AML-193 (cell line): Measurements from ENCODE around the gene AP2A2.
"Not testable (repeated sequence)": the region's sequence is repeated elsewhere in the genome, so short reads cannot be mapped to it uniquely, and the experiment has no call there.

Experiments used
- DNase-seq, 2 experiments: peaks; one replicate each; lab custom pipeline; 2025; lab: John Stamatoyannopoulos, UW

The AP2A2 gene

DNA sequence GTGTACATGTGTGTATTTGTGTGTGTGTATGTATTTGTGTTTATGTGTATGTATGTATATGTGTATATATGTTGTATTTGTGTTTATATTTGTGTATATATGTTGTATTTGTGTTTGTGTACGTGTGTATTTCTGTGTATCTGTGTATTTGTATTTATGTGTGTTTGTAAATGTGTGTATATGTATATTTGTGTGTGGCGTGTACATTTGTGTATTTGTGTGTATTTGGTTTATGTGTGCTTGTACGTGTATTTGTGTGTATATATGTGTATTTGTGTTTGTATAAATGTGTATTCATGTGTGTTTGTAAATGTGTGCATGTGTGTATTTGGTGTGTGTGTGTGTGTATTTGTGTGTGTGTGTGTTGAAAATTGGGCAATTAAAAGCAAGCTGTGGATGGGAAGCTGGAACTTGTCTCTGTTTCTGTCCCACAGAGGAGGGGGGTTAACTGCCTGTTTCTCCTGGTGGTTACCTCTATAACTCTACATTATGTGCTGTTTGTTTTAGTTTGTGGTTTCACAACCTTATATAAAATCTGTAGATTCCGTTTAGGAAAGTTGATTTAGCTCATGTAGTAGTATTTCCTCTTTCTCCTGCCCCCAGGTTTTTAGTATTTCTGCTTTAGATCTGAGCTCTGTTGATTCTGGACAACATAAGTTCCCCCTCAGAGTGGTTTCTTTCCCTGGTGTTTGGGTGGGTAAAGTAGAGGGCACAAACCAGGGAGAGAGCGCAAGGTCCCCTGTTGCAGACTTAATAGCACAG lies 28.9 kb downstream of the AP2A2 start:
- DNase-seq: no peak

DNA sequence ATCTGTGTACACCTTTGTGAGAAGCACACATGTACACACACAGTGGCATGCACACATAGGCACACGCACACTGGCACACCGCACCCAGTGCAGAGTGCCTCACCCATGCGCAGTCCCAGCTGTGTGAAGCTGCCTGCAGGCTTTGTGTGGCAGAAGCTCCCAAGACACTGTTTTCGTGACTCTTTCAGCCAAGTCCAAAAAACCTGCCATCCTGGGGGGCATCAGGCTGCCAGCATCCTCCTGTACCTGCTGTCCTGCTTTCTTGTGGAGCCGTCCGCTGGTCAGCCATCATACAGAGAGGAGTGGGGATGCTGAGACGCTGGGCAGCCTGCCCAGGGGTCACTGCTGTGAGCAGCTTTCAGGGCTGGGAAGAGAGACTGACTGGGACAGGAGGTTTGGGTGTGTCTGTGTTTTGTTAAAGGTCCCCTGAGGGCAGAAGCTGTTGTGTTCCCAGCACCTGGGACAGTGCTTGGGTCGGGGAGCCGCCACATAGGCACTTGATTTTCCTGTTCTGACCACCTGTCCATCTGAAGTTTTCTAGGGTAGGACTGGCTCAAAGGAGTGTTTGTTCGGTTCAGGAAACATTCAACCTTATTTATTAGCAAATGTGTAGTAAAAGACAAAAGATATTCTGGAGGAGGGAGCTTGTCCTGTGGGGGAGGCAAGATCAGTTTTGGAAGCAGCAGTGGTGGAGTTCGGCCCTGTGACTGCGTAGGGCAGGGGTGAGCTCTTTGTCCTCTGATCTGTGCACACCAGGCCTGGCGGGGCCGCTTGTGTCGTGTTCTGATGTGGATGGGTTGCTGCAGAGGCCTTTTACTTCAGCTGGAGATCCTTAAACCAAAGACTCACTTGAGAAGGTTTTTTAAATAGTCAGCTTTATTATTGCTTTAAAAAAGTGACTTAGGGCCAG lies 29.7 kb downstream of the AP2A2 start:
- no peak for DNase-seq

DNA sequence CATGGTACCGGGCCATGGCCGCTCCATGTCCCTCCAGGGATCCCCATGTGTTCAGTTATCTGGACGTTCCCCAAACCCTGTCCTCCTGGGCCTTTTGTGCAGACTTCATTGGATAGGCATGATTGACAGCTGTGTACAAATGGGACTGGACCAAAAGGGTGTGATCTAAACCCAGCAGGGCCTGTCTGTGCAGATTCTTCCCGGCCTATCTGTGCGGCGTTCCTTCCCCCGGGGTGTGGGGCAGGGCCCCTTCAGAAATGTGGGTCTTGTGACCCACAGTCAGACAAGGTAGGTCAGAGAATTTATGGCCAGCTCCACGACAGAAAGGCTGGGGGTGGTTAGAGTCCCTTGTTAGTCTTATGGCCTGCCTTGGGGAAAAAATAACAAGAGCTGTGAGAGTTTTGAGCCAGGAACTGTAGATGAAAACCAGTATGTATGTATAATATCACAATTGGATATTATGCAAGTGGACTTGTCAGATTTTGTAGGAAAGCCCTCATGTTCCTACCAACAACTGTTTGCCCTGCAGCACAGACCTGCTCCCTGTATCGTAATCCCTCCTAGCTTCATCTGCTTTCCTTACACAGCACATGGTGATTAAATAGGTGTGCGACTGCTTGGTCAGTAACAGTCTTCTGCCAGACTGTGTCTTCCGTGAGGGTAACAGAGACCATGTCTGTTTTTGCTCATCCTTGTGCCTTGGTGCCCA lies 31.7 kb downstream of the AP2A2 start:
- DNase-seq: no peak

DNA sequence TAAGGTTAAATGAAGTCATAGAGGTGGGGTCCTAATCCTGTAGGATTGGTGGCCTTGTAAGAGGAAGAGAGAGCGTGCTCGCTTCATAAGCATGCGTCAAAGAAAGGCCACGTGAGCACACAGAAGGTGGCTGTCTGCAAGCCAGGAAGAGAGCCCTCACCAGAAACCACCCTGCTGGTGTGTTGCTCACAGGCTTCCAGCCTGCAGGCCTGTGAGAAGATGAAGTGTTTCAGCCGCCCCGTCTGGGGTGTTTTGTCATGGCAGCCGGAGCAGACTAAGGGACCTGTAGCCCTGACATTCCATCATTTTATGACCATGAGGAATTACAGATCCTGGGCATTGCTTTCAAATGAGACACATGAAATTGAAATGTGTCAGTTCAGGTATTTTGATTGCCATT lies 32.4 kb downstream of the AP2A2 start:
- no peak for DNase-seq

DNA sequence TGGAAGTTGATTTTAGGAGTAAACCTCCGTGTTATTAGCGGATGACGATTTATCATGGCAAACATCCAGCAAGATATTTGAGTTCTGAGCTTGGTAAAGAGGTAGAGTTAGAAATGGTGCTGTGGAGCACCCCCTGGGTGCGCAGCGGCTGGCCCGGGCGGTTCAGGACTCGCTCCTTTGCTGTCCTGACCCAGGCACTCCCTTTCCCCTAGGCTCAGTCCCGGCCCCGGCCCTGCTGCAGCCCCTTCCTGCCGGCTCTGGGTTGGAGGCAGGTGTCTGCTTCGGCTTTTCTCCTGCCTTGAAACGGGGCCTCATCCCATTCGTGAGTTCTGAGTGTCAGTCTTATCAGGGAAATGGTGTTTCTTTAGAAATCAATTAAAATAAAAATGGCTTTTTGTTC lies 33.4 kb downstream of the AP2A2 start:
- DNase-seq: no peak

DNA sequence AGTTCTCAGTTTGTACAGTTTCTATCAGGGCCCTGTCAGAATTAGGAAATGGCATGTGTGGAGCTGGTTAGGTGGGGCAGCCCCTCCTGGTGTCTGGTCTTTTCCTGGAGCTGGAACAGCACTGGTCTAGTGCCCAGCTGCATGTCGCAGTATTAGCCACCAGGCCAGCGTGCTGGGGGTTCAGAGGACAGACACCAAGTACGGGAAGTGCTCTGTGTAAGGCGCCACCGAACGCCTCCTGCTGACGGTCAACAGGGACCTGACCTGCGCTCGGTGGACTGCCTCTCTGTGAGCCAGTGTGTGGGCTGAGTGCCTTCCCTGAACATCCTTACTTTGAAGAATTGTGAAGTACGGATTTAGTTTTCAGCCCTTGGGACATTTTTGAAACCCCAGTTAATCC lies 33.9 kb downstream of the AP2A2 start:
- no peak for DNase-seq

DNA sequence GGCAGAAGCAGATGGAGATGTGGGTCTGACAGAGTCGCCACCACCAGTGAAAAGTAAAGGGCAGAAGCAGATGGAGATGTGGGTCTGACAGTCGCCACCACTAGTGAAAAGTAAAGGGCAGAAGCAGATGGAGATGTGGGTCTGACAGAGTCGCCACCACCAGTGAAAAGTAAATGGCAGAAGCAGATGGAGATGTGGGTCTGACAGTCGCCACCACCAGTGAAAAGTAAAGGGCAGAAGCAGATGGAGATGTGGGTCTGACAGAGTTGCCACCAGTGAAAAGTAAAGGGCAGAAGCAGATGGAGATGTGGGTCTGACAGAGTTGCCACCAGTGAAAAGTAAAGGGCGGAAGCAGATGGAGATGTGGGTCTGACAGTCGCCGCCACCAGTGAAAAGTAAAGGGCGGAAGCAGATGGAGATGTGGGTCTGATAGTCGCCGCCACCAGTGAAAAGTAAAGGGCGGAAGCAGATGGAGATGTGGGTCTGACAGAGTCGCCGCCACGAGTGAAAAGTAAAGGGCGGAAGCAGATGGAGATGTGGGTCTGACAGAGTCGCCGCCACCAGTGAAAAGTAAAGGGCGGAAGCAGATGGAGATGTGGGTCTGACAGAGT lies 35.7 kb downstream of the AP2A2 start:
- DNase-seq: not testable (repeated sequence)

DNA sequence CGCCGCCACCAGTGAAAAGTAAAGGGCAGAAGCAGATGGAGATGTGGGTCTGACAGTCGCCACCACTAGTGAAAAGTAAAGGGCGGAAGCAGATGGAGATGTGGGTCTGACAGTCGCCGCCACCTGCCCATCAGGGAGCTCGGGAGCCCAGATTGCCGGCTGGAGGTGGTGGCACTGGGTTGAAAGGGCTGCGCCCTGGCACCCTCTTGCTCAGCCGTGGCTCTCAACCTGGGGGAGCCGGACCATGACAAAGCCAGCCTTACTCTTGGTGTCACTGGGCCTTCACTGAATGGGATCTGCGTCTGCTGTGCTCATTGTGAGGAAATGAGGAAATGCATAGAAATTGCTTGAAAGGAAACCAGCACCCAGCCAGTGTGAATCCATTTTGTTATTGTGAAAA lies 36.3 kb downstream of the AP2A2 start:
- no peak for DNase-seq

DNA sequence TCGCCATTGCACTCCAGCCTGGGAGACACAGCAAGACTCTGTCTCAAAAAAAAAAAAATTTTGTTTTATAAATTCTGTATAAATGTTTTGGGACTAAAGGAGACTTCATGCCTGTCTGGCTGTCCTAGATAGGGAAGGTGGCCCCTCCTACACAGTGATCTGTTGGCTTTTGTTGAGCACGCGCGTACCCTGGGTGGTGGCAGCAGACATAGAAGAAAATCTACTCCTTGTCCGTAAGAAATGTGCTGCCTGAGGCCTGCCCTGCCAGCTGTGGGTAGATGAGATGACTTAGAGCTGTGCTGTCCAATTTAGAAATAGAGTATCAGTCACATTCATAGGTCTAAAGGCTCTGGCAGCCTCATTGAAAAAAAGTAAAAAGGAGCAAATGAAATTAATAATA lies 37.0 kb downstream of the AP2A2 start:
- no peak for DNase-seq

DNA sequence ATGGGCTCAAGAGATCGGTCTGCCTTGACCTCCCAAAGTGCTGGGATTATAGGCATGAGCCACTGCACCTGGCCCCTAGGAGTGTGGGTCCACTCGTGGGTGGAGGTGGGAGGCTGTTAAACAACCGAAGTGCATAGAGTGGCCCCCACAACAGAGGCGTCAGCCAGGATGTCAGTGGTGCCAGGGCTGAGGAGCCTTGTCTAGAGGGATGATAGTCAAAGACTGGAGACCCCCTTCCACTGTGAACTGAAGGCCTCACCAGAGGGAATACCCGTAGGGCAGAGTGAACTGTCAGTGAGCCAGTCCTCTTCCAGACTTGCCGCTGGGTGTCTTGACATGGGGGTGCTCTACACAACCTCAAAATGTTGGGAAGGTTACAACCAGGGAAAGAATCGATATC lies 38.2 kb downstream of the AP2A2 start:
- DNase-seq: no peak

DNA sequence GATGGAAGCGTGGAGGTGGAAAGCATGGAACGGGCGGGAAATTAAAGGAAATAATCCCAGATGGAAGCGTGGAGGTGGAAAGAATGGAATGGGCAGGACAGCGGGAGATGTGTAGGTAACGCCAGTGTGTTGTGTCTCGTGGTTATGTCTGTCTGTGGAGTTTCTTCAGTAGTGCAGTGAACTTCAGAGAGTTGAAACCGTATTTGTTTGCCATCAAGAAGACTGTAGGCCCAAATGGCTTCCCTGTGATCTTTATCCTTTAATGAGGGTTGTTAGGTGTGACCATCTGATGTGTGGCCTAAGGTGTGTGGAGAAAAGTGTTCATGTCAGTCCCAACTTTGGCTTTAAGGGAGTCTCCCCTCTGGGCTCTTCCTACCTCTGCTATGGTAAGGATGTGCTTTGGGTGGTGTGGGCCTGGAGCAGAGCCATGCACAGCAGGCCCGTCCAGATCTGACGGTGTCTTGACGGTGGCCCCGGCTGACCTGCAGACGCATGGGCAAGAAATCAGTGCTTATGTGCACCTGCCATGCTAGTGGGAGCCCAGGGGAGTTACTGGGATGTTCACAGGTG lies 39.6 kb downstream of the AP2A2 start:
- DNase-seq: no peak

DNA sequence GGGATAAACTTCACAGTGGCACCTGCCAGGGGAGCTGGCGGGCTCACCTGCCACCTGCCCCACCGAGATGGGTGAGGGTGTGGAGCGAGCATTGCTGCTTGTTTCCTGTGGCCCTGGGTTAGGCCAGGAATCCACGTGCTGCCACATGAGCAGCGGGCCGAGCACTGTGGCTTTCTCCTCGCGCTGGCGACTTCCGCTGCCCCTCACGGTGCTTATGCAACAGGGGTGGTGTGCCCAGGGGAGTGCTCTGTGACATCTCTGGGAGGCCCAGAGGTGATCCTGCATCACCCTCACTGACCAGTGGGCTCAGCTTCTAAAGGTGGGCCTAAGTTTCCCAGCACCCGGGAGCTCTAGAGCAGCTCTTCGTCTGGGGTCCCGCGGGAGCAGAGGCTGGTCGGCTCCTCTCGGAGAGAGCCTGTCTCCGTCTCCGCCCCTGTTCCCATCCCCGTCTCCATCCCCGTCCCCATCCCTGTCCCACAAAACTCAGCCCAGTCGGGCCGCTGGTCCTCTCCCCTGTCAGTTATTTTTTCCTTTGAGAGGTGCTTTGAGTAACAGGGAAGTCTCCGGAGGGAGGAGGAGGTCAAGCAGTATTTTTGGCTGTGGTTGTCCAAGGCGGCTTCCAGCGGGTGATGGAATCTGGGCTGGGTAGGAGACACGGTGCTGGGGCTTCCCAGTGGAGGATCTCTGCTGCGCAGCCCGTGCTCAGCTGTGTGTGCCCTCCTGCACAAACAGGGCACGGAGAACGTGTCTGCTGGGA lies 42.5 kb downstream of the AP2A2 start:
- DNase-seq: no peak

DNA sequence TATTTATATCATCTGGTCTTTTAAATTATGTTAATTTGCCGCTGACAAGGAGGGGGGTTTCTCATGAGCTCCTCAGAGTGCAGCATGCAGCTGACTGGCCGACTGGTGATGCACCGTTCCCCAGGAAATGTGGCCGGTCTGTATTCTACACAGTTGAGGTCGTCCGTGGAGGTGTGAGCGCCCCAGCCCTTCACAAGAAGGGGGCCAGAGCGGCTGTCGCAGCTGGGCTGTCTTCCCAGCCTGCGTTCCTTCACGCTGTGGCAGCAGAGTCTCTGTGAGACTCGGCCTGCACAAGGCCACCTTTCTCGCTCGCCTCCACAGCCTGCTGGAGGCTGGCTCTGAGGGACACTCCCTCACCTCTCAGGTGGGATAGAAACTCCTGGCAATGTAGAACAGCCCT lies 43.2 kb downstream of the AP2A2 start:
- no peak for DNase-seq

DNA sequence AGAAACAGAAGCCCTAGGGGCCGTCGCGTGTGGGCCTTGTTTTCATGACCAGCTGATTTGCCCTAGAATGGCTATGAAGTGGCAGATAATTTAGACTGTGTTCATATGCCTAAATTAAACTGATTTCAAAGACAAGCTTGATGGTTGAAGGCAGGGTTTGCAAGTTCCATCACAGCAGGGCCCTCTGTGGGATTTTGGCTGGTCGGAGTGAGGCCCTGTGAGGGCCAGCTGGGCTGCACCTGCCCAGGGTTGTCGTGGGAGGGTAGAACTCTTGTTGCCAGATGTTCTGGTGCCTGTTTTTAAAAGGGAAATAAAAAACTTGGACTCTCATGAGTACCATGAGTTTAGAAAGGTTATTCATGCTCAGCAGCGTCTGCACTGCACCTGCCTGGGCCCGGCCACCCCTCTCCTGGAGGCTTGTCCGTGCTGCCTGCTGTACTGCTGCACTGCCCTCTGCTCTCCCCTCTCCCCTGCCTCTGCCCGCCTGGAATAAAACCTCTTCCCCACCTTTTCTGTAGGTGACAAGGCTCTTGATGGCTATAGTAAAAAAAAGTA lies 44.1 kb downstream of the AP2A2 start:
- DNase-seq: no peak

DNA sequence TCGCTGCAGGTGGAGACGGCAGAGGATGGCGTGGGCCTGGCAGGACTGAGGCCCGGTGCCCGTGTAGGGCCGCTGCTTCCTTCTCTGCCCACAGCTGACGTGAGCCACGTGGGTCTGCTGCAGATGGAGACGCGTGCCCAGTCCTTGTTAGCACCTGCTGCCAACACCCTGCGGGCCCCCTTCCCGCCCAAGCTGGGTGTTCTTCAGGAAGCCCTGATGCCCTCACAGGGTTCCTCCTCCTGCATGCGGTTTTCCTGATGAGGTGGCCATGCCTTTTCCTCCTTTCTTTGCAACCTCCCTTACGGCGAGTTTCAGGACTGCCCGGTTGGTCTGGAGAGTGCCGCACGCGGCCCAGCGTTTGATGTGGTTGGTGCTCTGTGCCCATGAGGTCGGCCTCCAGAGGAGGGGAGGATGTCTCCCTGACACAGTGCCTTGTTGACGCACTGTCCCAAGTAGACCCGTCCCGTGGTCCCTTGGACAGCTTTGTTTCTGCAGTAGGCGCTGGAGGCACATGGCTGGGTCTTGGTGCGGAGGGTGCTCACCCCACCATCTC lies 44.7 kb downstream of the AP2A2 start:
- no peak for DNase-seq

DNA sequence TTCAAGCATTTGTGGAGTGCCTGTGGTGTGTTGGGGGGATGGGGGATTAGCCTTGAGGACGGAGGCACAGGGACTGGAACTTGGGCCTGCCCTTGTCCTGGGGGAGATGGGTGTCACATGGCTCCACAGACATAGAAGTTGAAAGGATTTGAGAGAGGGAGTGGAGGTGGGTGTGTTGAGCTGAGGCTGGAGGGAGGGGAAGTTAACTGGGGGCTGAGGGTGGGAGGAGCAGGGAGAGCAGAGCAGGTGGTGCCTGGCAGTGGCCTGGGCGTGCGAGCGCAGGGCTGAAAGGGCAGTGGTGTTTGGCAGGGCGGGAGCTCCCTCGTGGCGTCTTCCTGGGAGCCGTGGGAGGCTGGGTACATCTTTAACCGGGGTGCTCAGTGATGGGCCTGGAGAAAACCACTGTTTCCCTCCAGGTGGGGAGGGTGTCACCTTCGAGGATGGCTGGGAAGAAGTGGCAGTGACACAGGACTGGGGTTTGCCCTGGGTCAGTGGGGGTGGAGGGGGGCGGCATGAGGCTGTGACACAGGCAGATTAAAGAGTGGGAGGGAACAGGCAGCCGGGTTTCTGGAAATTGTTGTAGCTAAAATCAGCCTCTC lies 45.5 kb downstream of the AP2A2 start:
- DNase-seq: no peak

DNA sequence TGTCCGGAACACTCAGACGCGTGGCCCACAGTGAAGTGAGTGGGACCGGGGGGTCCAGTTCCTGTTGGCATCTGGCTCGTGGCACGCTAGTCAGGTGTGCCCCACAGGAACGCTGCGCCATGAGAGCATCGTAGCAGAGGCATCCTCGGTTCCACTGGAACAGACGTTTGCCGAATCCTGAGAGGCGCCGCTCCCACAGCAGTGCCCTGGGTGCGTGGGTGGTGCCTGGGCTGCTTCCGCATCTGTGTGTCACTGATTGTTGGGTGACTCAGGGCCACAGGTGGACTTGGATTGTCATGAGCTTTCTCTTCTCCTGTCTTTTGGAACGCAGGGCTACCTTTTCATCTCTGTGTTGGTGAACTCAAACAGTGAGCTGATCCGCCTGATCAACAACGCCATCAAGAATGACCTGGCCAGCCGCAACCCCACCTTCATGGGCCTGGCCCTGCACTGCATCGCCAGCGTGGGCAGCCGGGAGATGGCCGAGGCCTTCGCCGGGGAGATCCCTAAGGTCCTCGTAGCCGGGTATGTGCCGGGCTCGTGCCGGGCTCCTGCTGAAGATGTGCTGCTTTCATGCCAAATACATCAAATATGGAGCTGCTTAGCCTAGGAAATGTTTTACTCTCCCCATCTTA lies 46.2 kb downstream of the AP2A2 start:
- no peak for DNase-seq

DNA sequence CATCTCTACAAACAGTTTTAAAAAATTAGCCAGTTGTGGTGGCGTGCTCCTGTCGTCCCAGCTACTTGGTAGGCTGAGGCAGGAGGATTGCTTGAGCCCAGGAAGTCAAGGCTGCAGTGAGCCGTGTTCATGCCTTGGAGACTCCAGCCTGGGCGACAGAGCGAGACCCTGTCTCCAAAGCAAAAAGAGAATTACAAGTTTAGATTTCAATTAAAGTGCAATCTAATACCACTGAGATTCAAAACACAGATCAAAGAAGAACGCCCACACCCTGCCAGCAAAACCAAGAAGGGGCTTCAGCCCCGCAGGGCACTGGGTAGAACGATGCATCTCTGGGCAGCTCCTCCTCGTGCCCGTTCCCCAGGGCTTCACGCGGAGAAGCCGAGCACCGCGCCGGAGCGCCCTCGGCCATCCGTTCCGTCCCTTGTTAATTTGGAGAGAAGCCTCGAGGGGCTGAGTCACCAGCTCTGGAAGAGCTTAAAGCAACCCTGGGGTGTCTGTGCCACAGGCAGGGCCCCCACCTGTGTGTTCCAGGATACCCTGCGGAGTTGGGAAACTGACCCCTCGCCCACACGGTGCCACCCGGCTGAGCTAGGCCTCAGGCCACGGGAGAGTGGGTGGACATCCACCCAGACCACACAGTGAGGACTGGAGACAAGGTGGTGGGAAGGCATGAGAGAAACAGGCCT lies 47.0 kb downstream of the AP2A2 start:
- no peak for DNase-seq

DNA sequence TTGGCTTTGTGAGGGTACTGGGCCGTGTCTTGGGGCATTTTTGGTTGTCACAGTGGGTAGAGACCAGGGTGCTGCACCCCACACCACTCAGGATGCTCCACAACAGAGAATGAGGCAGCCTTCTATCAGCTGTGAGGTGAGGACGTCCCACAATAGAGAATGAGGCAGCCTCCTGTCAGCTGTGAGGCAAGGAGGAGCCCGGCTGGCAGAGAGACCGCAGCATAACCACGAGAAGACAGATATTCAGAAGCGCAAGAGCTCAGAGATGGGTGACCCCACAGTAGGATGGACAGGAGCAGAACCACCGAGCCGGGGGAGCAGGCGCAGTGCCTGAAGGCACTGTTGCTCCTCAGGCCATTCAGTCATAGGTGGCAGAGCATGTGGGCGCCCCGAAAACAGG lies 47.6 kb downstream of the AP2A2 start:
- no peak for DNase-seq
